GM21447 (cell line): ENCODE data around the gene GOLGA2.

ENCODE experiments used
- ATAC-seq: cut with Tn5 transposase; IDR thresholded peaks from one replicate; pipeline ENCODE4 v1.9.1; 2021; ENCODE audit not compliant: unreplicated experiment

The GOLGA2 gene, protein sequence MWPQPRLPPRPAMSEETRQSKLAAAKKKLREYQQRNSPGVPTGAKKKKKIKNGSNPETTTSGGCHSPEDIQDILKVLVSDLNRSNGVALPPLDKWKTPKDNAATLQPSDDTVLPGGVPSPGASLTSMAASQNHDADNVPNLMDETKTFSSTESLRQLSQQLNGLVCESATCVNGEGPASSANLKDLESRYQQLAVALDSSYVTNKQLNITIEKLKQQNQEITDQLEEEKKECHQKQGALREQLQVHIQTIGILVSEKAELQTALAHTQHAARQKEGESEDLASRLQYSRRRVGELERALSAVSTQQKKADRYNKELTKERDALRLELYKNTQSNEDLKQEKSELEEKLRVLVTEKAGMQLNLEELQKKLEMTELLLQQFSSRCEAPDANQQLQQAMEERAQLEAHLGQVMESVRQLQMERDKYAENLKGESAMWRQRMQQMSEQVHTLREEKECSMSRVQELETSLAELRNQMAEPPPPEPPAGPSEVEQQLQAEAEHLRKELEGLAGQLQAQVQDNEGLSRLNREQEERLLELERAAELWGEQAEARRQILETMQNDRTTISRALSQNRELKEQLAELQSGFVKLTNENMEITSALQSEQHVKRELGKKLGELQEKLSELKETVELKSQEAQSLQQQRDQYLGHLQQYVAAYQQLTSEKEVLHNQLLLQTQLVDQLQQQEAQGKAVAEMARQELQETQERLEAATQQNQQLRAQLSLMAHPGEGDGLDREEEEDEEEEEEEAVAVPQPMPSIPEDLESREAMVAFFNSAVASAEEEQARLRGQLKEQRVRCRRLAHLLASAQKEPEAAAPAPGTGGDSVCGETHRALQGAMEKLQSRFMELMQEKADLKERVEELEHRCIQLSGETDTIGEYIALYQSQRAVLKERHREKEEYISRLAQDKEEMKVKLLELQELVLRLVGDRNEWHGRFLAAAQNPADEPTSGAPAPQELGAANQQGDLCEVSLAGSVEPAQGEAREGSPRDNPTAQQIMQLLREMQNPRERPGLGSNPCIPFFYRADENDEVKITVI

DNA sequence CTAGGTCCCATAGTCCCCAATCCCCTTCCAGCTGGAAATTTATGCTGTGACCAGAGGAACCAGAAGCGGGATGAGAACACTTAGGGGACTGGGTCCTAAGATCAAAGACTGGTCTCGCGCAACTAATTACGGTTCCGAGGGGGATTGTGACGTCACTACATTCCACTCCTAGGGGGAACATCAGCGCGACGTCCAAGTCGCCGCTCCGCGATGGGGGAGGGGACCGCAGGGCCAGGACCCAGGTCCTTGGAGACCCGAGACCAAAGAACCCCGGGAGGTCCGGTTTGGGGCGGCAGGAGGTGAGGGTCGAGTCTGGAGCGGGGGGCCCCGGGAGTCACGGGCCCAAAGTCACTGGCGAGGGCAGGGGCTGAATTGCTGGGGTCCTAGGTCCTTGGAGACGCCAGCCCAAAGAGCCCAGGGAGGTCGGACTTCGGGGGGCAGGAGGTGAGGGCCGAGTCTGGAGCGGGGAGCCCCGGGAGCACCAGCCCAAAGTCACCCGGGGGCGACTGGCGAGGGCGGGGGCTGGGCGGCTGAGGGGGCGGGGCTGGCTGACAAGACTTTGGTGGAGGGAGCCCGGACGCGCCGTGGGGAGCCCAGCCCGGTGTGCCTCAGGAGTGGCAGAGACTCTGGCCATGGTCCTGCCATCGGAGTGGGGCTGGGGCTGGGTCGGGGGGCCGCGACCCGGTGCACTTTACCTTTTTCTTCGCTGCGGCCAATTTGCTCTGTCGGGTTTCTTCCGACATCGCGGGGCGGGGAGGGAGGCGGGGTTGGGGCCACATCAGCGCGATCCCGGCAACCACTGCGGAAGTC lies at the start of gene GOLGA2:
TSS of gene GOLGA2 (minus strand) at position 810 of the 810 bp plus-strand sequence. CDS start at position 779, 31 bp downstream.
- ATAC-seq: peak; percentile 50

DNA sequence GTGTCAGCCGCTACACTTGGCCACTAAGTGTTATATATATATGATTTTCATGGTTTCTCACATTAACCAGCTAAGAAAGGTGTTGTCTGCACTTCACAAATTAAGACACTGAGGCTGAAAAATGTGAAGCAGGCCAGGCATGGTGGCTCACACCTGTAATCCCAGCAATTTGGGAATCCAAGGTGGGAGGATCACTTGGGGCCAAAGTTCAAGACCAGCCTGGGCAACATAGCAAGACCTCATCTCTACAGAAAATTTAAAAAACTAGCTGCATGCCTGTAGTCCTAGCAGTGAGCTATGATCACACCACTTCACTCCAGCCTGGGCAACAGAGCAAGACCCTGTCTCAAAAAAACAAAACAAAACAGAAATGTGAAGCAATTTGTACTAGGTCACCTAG lies 48.6 kb upstream of the GOLGA2 start:
- no peak for ATAC-seq

DNA sequence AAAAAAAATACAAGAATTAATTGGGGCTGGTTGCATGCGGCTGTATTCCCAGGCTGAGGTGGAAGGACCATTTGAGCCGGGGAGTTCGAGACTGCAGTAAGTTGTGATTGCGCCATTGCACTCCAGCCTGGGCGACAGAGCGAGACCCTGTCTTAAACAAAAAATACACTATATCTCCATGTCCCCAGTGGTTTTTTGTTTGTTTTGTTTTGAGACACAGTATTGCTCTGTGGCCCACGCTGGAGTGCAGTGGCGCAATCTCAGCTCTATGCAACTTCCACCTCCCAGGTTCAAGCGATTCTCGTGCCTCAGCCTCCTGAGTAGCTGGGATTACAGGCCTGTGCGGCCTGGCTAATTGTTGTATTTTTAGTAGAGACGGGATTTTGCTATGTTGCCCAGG lies 48.0 kb upstream of the GOLGA2 start:
- no peak for ATAC-seq

DNA sequence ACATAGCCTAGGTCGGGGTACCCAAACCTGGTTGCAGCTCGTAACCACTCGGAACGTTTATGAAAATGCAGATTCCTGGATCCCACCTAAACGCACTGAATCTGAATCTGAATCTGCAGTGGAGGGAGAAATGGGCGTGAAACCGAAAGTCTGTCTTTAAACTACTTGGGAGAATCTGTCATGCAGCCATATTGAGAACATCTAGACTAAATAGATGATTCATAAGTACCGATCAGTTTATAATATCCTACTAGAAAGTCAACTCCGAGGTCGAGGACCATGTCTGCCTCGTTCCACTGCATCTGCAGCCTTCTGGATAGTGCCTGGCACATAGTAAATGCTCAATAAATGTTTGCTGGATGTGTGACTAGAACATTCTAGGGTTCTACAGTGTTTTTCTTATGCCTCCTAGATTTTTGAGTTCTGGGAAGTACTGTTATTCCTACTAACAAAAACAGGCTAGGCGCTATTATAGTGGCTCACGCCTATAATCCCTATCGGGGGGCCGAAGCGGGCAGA lies 47.5 kb upstream of the GOLGA2 start:
- ATAC-seq: no peak

DNA sequence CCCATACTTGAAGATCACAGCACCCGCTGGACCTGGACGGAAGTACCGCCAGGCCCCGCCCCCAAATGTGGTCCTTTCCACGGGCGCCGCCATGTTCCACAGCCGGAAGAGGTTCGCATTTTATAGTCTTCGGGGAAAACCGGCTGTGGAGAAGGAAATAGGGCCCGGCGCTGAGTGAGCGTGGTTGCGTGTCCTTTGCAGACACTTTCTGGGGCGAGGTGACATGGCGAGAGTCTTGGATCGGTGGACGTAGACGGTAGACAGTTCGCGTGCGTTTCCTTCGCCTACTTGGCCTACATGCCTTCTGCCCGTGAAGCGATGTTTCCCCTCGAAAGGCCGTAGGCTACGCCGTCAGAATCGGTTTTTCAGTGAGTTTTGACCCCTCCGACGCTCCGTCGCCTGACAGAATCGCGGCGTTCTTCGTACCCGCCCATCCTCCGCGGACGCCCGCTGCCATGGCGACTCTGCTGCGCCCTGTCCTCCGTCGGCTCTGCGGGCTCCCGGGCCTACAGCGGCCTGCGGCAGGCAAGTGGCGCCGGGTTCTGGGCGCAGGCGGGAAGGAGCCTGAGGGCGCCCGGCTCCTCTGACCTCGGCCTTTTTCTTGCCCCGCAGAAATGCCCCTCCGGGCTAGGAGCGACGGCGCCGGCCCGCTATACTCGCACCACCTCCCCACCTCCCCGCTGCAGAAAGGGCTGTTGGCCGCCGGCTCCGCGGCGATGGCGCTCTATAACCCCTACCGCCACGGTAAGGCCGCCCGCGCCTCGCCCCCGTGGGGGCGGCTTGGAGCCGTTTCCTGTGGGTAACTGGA lies 46.8 kb upstream of the GOLGA2 start, which contains the start of the genes COQ4 and TRUB2:
TSS of gene COQ4 (plus strand) at position 436 of the 808 bp plus-strand sequence. CDS start at position 456, 20 bp downstream.
TSS of gene TRUB2 (minus strand) at position 44 of the 808 bp plus-strand sequence. CDS start at position 5, 39 bp downstream.
- peak; percentile 80 for ATAC-seq

DNA sequence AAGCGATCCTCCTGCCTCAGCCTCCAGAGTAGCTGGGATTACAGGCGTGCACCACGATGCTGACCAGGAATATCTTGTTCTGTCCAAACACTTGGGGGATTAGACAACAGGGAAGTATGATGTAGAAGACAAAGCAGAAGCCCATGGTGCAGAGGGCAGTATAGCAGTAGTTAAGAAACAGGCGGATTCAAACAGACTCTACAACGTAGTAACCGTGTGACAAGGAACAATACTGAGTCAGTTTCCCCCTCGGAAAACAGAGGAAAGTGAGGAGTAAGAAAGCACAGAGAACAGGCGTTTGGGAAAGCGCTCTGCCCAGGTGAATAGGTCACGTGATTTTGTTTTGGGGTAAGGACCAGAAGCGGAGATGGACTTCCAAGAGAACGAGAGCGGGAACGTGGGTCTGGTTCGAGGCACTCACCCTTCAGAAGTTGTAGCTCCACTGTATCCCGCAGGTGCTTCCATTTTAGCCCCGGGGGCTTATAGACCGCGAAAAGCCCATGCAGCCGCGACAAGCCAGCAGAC lies 46.1 kb upstream of the GOLGA2 start:
- peak; percentile 21 for ATAC-seq

DNA sequence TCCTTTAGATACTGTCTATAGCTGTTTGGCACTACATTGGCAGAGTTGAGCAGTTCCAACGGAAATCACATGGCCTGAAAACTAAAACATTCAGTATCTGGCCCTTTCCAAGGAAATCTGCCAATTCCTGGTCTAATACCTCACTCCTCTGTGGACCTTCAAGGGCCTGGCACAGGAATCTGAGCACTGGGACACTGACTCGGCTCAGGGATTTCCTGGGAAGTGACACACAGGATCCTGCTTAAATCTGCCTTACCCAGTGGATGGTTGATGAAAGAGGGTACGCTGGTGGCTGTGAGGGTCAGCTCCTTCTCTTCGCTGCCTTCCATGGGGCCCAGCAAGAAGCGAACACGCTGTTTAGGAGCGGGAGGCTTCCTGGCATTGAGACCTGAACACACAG lies 45.5 kb upstream of the GOLGA2 start:
- no peak for ATAC-seq

DNA sequence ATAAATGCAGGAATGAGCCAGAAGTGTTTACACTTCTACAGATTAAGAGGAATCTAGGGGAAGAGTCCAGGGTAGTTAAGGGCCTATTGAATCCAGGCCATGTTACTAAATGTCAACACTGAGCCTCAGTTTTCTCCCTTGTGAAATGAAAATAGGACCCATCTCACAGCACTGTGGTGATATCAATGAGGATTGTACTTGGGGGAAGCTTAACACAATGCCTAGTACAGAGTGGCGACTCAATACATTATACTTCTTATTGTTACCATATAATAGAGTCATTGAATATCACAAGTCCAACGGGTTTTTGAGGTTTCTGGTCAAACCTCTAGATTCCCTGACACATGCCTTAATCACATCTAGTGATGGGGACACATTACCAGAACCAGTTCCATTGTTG lies 41.8 kb upstream of the GOLGA2 start:
- no peak for ATAC-seq

DNA sequence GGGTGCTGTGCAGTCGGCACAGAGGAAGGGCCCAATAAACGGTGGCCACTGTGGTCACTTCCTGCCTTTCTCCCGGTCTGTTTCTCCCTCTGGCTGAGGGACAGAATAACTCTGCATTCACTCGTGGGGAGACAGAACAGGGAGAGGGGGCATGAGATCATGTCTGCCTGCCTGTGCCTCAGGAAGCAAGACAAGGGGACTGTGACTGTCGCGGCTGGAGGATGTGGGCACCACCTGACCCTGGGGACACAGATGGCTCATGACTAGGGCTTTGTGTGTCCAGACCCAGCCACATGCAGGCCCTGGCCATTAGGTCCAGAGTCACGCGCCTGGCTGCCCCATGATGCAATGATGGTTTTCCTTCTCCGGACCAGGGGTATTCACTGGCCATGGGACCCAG lies 40.6 kb upstream of the GOLGA2 start:
- ATAC-seq: no peak

DNA sequence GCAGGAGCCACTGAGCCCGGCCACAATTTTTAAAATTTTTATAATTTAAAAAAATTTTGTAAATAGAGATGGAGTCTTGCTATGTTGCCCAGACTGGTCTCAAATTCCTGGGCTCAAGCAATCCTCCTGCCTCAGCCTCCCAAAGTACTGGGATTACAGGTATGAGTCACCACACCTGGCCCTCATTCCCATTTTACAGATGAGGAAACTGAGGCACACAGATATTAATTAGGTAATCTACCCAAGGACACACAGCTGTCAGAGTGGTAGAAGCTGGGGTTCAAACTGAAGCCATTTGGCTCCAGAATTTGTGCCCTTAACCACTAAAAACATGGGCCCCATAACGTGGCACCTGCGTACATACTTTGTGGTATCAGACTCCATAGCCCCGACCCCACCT lies 38.9 kb upstream of the GOLGA2 start:
- ATAC-seq: no peak

DNA sequence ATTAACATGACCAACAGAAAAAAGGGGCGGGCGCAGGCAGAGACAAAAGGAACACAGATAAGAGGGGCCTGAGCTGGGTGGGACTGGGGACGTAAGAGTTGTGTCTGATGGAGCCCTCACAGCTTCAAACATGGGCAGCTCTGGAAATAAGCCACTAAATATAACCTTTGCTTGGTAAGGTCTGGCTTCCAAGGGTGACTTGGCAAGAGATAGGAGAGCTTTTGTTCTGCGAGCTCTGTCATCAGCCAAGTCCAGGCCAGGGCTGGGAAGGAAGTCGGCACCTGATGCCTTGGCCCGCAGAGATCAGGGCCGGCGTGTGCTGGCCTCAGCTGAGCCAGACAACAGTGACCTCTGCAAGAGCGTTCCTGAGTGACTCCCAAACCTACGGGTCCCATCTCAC lies 34.7 kb upstream of the GOLGA2 start:
- no peak for ATAC-seq

DNA sequence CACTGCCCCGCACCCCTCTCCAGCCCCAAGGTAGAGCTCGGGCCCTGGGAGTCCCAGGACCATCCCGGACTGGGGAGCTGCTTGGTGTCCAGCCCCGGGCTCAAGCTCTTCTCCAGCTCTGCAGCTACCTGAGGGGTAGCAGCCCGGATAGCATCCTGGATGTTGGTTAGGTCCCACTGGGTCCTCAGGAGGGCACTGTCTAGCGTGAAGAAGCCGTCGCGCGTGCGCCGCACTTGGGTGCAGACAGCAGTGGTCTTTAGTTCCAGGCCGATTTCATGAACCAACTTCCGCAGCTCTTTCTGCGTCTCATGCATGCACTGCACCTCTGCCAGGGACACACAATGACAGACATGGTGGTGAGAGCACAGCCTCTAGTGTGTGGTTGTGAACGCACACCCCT lies 33.7 kb upstream of the GOLGA2 start:
- no peak for ATAC-seq

DNA sequence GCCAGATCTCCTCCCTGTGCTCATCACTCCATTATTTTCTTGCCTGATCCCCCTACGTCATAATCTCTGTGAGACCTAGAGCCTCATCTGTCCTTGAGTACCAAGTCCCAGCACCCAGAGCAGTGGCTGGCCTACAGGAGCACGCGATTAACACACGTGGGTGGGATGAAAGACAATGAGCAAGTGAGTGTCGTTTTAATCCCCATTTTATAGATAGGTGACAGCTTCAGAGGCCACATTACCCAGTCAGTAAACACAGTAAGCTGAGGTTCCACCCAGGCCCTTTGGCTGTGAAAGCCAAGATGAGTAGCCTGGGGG lies 29.1 kb upstream of the GOLGA2 start:
- no peak for ATAC-seq

DNA sequence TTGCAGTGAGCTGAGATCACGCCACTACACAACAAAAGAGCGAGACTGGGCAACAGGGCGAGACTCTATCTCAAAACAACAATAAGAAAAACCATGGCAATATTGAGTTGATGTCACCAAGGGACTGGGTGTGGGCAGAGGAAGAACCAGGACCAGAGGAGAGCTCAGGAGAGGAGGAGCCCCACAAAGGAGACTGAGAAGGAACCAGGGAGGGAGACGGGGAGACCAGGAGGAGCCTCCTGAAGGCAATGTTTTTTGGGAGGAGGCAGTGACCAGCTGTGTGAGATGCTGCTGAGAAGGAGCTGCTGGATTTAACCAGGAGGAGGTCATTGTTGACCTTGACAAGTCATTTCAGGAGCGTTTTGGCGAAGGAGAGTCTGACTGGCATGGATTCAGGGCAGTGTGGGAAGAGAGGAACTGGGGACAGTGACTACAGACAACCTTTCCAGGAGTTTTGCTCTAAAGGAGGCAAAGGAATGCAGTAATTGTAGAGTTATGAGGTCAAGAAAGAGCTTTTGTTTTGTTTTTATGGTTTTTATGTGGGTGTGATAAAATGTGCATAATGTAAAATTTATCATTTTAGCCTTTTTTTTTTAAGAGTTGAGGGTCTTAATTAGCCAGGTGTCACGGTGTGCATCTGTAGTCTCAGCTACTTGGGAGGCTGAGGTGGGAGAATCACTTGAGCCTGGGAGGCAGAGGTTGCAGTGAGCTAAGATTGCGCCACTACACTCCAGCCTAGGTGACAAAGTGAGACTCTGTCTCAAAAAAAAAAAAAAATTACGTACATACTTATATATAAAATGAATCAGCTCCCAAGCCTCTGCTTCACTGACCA lies 28.5 kb upstream of the GOLGA2 start:
- ATAC-seq: no peak

DNA sequence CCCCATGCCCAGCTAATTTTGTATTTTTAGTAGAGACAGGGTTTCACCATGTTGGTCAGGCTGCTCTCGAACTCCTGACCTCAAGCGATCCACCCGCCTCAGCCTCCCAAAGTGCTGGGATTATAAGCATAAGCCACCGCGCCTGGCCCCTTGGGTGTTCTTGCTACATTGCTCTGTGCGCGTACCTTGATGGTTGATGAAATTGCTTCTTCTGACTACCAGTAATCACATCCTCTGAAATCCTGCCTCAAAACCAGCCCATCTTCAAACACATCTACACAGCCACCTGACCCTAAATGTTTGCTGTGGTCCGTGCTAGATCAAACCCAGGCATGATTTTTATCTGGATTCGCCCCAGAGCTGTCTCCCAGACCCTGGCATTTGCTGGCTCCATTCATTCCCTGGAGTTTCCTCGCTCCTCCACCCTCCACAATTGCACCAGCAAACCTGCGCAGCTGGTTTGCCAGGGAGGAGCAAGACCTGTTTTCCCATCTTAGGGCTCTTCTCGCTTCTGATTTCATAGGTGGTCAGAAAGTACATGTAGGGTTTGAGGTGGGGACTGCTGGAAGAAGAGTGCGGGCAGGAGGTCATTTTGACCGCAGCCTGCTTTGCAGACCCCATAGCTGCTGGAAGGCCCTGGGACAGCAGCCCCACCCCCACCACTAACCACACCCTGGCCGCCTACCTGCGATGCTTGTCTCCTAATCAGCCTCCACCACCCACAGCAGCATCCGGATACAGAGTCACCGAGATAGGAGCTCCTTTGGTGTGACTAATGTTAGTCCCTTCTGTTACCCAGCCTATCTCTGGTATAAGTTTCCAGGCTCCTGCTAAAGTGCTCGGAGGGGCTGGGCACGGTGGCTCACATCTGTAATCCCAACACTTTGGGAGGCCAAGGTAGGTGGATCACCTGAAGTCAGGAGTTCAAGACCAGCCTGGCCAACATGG lies 23.0 kb upstream of the GOLGA2 start:
- no peak for ATAC-seq

DNA sequence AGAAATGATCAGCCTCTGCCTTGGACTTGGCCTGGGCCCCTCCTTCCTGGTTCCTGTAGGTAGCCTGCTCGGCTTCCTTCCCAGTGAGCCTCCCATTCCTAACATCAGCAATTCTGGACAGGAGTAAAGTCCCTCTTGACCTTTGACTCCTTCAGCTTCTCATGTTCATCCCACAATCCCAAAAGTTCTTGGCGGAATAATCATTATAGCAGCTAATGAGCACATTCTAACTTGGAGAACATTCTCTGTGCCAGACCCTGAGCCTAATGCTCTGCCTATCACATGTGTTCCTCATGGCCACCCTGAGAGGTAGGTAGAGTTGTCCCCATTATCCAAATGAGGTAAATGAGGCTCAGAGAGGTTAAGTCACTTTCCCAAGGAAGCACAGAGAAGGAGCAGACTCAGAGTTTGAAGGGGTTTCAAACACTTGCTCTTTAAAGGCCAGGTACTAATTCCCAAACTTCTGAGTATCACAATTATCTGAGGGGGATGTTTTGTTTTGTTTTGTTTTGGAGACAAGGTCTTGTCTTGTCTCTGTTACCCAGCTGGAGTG lies 21.5 kb upstream of the GOLGA2 start:
- no peak for ATAC-seq
